ENCODE measurements around the gene SLC23A2. TPM values are rescaled to one million over a fixed set of nuclear protein-coding genes. Genes with fewer than 3 reads are reported as not detected.

Gene SLC23A2
- total RNA-seq, 1 experiment from 2014 or later: 16.3 TPM

DNA sequence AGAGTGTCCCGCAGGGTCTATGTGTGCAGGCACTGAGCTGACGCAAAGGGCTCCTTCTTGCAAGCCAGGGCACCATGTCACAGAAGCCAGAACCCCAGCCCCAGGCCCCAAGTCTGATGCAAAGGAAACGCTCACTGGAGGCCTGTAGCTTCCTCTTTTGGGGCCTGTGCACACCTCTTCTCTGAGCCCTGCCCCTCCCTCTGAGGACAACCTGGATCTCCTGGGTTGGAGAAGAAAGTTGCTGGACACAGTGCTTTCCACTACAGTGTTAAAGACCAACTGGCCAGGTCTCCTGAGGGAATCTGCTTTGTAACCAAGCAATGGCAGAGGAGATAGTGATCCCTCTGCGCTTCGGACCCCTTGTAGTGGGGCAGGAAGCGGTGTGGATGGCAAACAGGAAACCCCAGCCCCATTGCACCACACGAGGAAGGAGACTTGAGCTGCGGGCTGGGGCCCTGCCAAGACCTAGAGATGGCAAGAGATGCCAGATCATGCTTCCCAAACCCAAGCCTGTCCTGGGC, 189.6 kb downstream of the SLC23A2 start:
- no peak overlapping the region for H3K27ac ChIP-seq (ENCODE audit: low read depth, low read length)
- TF ChIP-seq POLR2A (IDR thresholded peaks at IDR 0.05; ENCODE audit: borderline replicate concordance, extremely low read depth, insufficient read depth, insufficient read length): no peak
- TF ChIP-seq SIN3A (IDR thresholded peaks at IDR 0.05; ENCODE audit: low read depth): no peak
- TF ChIP-seq SRF (IDR thresholded peaks at IDR 0.05; ENCODE audit: low read depth): no peak
- no peak for TF ChIP-seq POLR2AphosphoS5 (IDR thresholded peaks at IDR 0.05; ENCODE audit: low read depth, low read length)
- TF ChIP-seq FOSL1 (IDR thresholded peaks at IDR 0.05; ENCODE audit: low read depth): no peak
- TF ChIP-seq ZFX (IDR thresholded peaks at IDR 0.05): no peak
- no peak for TF ChIP-seq YY1 (IDR thresholded peaks at IDR 0.05; ENCODE audit: extremely low read depth, insufficient replicate concordance, low read depth, low read length)
- TF ChIP-seq, protein P1, sequence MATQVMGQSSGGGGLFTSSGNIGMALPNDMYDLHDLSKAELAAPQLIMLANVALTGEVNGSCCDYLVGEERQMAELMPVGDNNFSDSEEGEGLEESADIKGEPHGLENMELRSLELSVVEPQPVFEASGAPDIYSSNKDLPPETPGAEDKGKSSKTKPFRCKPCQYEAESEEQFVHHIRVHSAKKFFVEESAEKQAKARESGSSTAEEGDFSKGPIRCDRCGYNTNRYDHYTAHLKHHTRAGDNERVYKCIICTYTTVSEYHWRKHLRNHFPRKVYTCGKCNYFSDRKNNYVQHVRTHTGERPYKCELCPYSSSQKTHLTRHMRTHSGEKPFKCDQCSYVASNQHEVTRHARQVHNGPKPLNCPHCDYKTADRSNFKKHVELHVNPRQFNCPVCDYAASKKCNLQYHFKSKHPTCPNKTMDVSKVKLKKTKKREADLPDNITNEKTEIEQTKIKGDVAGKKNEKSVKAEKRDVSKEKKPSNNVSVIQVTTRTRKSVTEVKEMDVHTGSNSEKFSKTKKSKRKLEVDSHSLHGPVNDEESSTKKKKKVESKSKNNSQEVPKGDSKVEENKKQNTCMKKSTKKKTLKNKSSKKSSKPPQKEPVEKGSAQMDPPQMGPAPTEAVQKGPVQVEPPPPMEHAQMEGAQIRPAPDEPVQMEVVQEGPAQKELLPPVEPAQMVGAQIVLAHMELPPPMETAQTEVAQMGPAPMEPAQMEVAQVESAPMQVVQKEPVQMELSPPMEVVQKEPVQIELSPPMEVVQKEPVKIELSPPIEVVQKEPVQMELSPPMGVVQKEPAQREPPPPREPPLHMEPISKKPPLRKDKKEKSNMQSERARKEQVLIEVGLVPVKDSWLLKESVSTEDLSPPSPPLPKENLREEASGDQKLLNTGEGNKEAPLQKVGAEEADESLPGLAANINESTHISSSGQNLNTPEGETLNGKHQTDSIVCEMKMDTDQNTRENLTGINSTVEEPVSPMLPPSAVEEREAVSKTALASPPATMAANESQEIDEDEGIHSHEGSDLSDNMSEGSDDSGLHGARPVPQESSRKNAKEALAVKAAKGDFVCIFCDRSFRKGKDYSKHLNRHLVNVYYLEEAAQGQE (IDR thresholded peaks at IDR 0.05; ENCODE audit: low read depth): no peak
- no peak for TF ChIP-seq JUND (IDR thresholded peaks at IDR 0.05)
- TF ChIP-seq ZNF274 (IDR thresholded peaks at IDR 0.05; ENCODE audit: low read depth, low read length): no peak
- TF ChIP-seq, protein P2, sequence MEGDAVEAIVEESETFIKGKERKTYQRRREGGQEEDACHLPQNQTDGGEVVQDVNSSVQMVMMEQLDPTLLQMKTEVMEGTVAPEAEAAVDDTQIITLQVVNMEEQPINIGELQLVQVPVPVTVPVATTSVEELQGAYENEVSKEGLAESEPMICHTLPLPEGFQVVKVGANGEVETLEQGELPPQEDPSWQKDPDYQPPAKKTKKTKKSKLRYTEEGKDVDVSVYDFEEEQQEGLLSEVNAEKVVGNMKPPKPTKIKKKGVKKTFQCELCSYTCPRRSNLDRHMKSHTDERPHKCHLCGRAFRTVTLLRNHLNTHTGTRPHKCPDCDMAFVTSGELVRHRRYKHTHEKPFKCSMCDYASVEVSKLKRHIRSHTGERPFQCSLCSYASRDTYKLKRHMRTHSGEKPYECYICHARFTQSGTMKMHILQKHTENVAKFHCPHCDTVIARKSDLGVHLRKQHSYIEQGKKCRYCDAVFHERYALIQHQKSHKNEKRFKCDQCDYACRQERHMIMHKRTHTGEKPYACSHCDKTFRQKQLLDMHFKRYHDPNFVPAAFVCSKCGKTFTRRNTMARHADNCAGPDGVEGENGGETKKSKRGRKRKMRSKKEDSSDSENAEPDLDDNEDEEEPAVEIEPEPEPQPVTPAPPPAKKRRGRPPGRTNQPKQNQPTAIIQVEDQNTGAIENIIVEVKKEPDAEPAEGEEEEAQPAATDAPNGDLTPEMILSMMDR (IDR thresholded peaks at IDR 0.05 in 2 of 3, conservative IDR thresholded peaks at IDR 0.05 in 1 of 3; ENCODE audit: borderline replicate concordance in 1 of 3, insufficient read depth in 1 of 3, low read depth in 2 of 3, low read length in 2 of 3): no peak
- TF ChIP-seq, protein P3, sequence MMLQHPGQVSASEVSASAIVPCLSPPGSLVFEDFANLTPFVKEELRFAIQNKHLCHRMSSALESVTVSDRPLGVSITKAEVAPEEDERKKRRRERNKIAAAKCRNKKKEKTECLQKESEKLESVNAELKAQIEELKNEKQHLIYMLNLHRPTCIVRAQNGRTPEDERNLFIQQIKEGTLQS (IDR thresholded peaks at IDR 0.05): no peak
- TF ChIP-seq EZH2 (IDR thresholded peaks at IDR 0.05): no peak
- no peak for TF ChIP-seq TCF7L2 (IDR thresholded peaks at IDR 0.05; ENCODE audit: borderline replicate concordance, extremely low read depth, insufficient read depth, insufficient read length)
- TF ChIP-seq EGR1 (IDR thresholded peaks at IDR 0.05; ENCODE audit: low read depth): no peak
- TF ChIP-seq RAD21 (IDR thresholded peaks at IDR 0.05; ENCODE audit: low read depth): no peak
- TF ChIP-seq, protein P4, sequence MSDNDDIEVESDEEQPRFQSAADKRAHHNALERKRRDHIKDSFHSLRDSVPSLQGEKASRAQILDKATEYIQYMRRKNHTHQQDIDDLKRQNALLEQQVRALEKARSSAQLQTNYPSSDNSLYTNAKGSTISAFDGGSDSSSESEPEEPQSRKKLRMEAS (IDR thresholded peaks at IDR 0.05): no peak
- no peak for TF ChIP-seq EZH2phosphoT487 (IDR thresholded peaks at IDR 0.05; ENCODE audit: borderline replicate concordance)
- TF ChIP-seq ELF1 (IDR thresholded peaks at IDR 0.05; ENCODE audit: borderline replicate concordance, low read depth): no peak
- H2AFZ ChIP-seq (ENCODE audit: low read depth, low read length, poor library complexity, severe bottlenecking): no peak overlapping the region
- CTCF ChIA-PET: no interaction called here
- ATAC-seq (no peak), DNase-seq (ENCODE audit: low read depth, low spot score) (no peak)
- H3K79me2 ChIP-seq (ENCODE audit: insufficient read depth, low read length): no peaks in the 10 kb centered on the region
- no peak overlapping the region for H3K4me3 ChIP-seq (replicated peaks in 1 of 2; ENCODE audit: low read depth in 1 of 2, low read length in 2 of 2)
- H3K9me2 ChIP-seq (ENCODE audit: insufficient read depth): no peaks in the 10 kb centered on the region
- H4K20me1 ChIP-seq (ENCODE audit: insufficient read depth): no peaks in the 10 kb centered on the region
- no peaks in the 10 kb centered on the region for H3K27me3 ChIP-seq (ENCODE audit: insufficient read depth, low read length)
- RAD21 ChIA-PET (ENCODE audit: low non-redundant PET in 1 of 2, low total read pairs in 2 of 2, uncharacterized antibody in 2 of 2, unreplicated experiment in 2 of 2): no interaction called here
- no peaks in the 10 kb centered on the region for H3K9me3 ChIP-seq (ENCODE audit: control insufficient read depth in 1 of 2, insufficient read depth in 1 of 2, low read depth in 1 of 2, low read length in 2 of 2)
- no peak overlapping the region for H3K4me2 ChIP-seq (ENCODE audit: low read length)
- no peaks in the 10 kb centered on the region for H3K4me1 ChIP-seq (ENCODE audit: control insufficient read depth in 1 of 2, insufficient read depth in 2 of 2, low read length in 2 of 2)
- H3K36me3 ChIP-seq (ENCODE audit: control insufficient read depth in 1 of 2, insufficient read depth in 2 of 2, low read length in 2 of 2): no peaks in the 10 kb centered on the region
- BruUV-seq (replicated peaks): no TSS peak
- intact Hi-C loops (cut with micrococcal nuclease): no loop called here
- POLR2A ChIA-PET: no interaction called here
- H3K9ac ChIP-seq (ENCODE audit: low read length): no peak overlapping the region
